WERI-Rb-1 (cell line): ENCODE measurements around the gene LARP4B.

ENCODE experiments used
- DNase-seq: peaks from one replicate; pipeline ENCODE4 v3.0.0-alpha.2; 2020
- H3K27ac ChIP-seq: fragments of 250-450 bp; sonication (Bioruptor Pico); 2 replicates; pipeline ENCODE4 v1.5.1; 2020; ENCODE audit warnings: mild to moderate bottlenecking, moderate library complexity
- H3K27me3 ChIP-seq: fragments of 250-450 bp; sonication (Bioruptor Pico); 2 replicates; pipeline ENCODE4 v1.5.1; 2021; ENCODE audit warnings: mild to moderate bottlenecking, low read depth, moderate library complexity; ENCODE audit not compliant: insufficient read depth, severe bottlenecking
- H3K36me3 ChIP-seq: fragments of 250-450 bp; sonication (Bioruptor Pico); 2 replicates; pipeline ENCODE4 v1.5.1; 2020; ENCODE audit warnings: mild to moderate bottlenecking, moderate library complexity
- H3K4me3 ChIP-seq: 2 replicates; pipeline ENCODE4 v1.5.1; 2011; ENCODE audit warnings: low read depth, mild to moderate bottlenecking, control low read depth, low read length
- H3K9me3 ChIP-seq: fragments of 250-450 bp; sonication (Bioruptor Pico); 2 replicates; pipeline ENCODE4 v1.5.1; 2021; ENCODE audit warnings: mild to moderate bottlenecking, moderate library complexity; ENCODE audit not compliant: severe bottlenecking
- CTCF ChIP-seq: IDR thresholded peaks from 2 replicates; pipeline ENCODE4 v1.5.1; 2011; ENCODE audit warnings: low read depth, mild to moderate bottlenecking, control low read depth, inconsistent platforms, low read length

The LARP4B gene

GRCh38 chr10:803041-803741, 128.3 kb downstream of the LARP4B start:
- TF ChIP-seq CTCF: no peak
- Histone ChIP-seq H3K9me3 (no peaks in the 10 kb centered on the region), H3K4me3 (no peak overlapping the region), H3K27me3 (no peaks in the 10 kb centered on the region), H3K36me3 (no peaks in the 10 kb centered on the region; the same call in 1 of the 2 replicates), H3K27ac (no peak overlapping the region)
- DNase-seq: no peak

DNA sequence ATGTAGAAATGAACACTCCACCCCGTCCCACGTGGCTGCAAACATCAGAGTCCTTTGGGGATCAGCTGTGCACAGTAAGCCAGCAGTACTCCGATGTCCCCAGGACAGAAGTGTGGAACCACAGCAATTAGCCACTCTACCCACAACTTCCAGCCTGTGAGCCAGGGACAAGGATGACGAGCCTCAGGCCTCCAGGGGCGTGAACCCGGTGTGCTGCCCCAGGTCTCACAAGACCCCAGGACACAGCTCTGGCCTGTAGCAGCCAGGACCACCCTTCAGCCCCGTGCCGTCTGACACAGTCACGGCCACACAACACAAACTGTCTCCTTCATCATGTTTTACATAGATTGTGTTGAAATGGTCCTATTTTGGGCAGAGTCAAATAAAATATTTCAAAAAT, 129.0 kb downstream of the LARP4B start:
- TF ChIP-seq CTCF: no peak
- Histone ChIP-seq H3K36me3 (no peaks in the 10 kb centered on the region; the same call in 1 of the 2 replicates), H3K27ac (no peak overlapping the region), H3K4me3 (no peak overlapping the region), H3K27me3 (no peaks in the 10 kb centered on the region), H3K9me3 (no peaks in the 10 kb centered on the region)
- no peak for DNase-seq

DNA sequence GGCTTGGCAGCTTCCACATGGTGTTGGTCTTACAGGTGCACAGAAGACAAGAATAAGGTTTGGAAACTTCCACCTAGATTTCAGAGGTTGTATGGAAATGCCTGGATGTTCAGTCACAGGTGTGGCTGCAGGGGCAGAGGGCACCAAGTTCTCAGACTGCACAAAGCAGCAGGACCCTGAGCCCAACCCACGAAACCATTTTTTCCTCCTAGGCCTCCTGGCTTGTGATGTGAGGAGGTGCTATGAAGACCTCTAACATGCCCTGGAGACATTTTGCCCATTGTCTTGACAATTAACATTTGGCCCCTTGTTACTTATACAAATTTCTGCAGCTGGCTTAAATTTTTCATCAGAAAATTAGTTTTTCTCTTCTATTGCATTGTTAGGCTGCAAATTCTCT, 134.3 kb downstream of the LARP4B start:
- no peak for TF ChIP-seq CTCF
- DNase-seq: no peak
- Histone ChIP-seq H3K27ac (no peak overlapping the region), H3K9me3 (no peaks in the 10 kb centered on the region), H3K36me3 (no peaks in the 10 kb centered on the region), H3K27me3 (no peaks in the 10 kb centered on the region), H3K4me3 (no peak overlapping the region)

- no peak overlapping the region for H3K4me3 ChIP-seq
- H3K27me3 ChIP-seq: no peaks in the 10 kb centered on the region
- no peaks in the 10 kb centered on the region for H3K36me3 ChIP-seq
- TF ChIP-seq CTCF: no peak
- H3K9me3 ChIP-seq: no peaks in the 10 kb centered on the region
- no peak overlapping the region for H3K27ac ChIP-seq
- no peak for DNase-seq
Observed at GRCh38 chr10:796233-796632, 135.3 kb downstream of the LARP4B start.

- no peak overlapping the region for H3K4me3 ChIP-seq
- peak; percentile 31 for DNase-seq
- H3K27ac ChIP-seq: no peak overlapping the region
- peak; percentile 61 for TF ChIP-seq CTCF
- no peaks in the 10 kb centered on the region for H3K9me3 ChIP-seq
- no peaks in the 10 kb centered on the region for H3K36me3 ChIP-seq
- H3K27me3 ChIP-seq: no peaks in the 10 kb centered on the region
Observed at GRCh38 chr10:794382-794956, 137.0 kb downstream of the LARP4B start.

- no peak for TF ChIP-seq CTCF
Observed at GRCh38 chr10:792792-793100, 138.8 kb downstream of the LARP4B start.

More at GRCh38 chr10:792792-793100, 138.8 kb downstream of the LARP4B start:
- Histone ChIP-seq H3K9me3 (no peaks in the 10 kb centered on the region), H3K27me3 (no peaks in the 10 kb centered on the region), H3K36me3 (no peaks in the 10 kb centered on the region), H3K4me3 (no peak overlapping the region), H3K27ac (no peak overlapping the region)
- DNase-seq: no peak
